Measurements from ENCODE around the gene DAGLA. TPM values are rescaled to one million over a fixed set of nuclear protein-coding genes. Genes with fewer than 3 reads are reported as not detected.

DAGLA gene
- total RNA-seq, 1 donor from 2014 or later: 0.25 TPM

- intact Hi-C loops (cut with micrococcal nuclease): no loop called here
These were observed 8.4 kb downstream of the DAGLA start for GRCh38 chr11:61688365-61689163.

GRCh38 chr11:61689164-61689496, 8.9 kb downstream of the DAGLA start:
- intact Hi-C loops (cut with micrococcal nuclease): no loop called here

GRCh38 chr11:61690706-61691379, 10.7 kb downstream of the DAGLA start:
- intact Hi-C loops (cut with micrococcal nuclease): no loop called here

GRCh38 chr11:61691380-61692156, 11.4 kb downstream of the DAGLA start:
- intact Hi-C loops (cut with micrococcal nuclease): no loop called here

GRCh38 chr11:61693922-61694601, 13.9 kb downstream of the DAGLA start:
- intact Hi-C loops (cut with micrococcal nuclease): no loop called here

- intact Hi-C loops (cut with micrococcal nuclease): no loop called here
These were observed 14.4 kb downstream of the DAGLA start for GRCh38 chr11:61694602-61694939.

- intact Hi-C loops (cut with micrococcal nuclease): loop anchor here (5.0 kb wide), 1 partner anchor 97 kb away; the partner anchor contains the start of genes FEN1 and TMEM258
These were observed 14.9 kb downstream of the DAGLA start for GRCh38 chr11:61694946-61695706.

- intact Hi-C loops (cut with micrococcal nuclease): loop anchor here (1.0 to 5.0 kb wide), 5 partner anchors 12 to 96 kb away; partner anchors contain the start of genes DAGLA, FEN1 and TMEM258
These were observed 15.7 kb downstream of the DAGLA start for GRCh38 chr11:61695917-61696316.

- intact Hi-C loops (cut with micrococcal nuclease): loop anchor here (1.0 to 5.0 kb wide), 5 partner anchors 12 to 96 kb away; partner anchors contain the start of genes DAGLA, FEN1 and TMEM258
These were observed 16.4 kb downstream of the DAGLA start for GRCh38 chr11:61696602-61697001.

GRCh38 chr11:61697078-61697502, 16.9 kb downstream of the DAGLA start:
- intact Hi-C loops (cut with micrococcal nuclease): loop anchor here (5.0 kb wide), 1 partner anchor 95 kb away; the partner anchor contains the start of genes FEN1 and TMEM258

- intact Hi-C loops (cut with micrococcal nuclease): loop anchor here (5.0 kb wide), 1 partner anchor 95 kb away; the partner anchor contains the start of genes FEN1 and TMEM258
These were observed 17.6 kb downstream of the DAGLA start for GRCh38 chr11:61697764-61698163.

GRCh38 chr11:61698173-61698948, 18.2 kb downstream of the DAGLA start:
- intact Hi-C loops (cut with micrococcal nuclease): loop anchor here (5.0 kb wide), 1 partner anchor 94 kb away; the partner anchor contains the start of genes FEN1 and TMEM258

- intact Hi-C loops (cut with micrococcal nuclease): loop anchor here (5.0 kb wide), 1 partner anchor 93 kb away; the partner anchor contains the start of genes FEN1 and TMEM258
These were observed 19.6 kb downstream of the DAGLA start for GRCh38 chr11:61699737-61700160.

GRCh38 chr11:61700212-61700611, 20.0 kb downstream of the DAGLA start:
- intact Hi-C loops (cut with micrococcal nuclease): no loop called here

- intact Hi-C loops (cut with micrococcal nuclease): no loop called here
These were observed 20.5 kb downstream of the DAGLA start for GRCh38 chr11:61700720-61701119.

- intact Hi-C loops (cut with micrococcal nuclease): no loop called here
These were observed 21.2 kb downstream of the DAGLA start for GRCh38 chr11:61701242-61701886.

- intact Hi-C loops (cut with micrococcal nuclease): no loop called here
These were observed 22.6 kb downstream of the DAGLA start for GRCh38 chr11:61702701-61703312.

- intact Hi-C loops (cut with micrococcal nuclease): no loop called here
These were observed 24.6 kb downstream of the DAGLA start for GRCh38 chr11:61704838-61705237.
